HEK293T (cell line): ENCODE measurements around the gene RBM20.

ENCODE experiments used
- ARNT ChIP-seq: fragments of 450-650 bp; IDR thresholded peaks from 2 replicates; pipeline ENCODE4 v1.6.1; 2017; ENCODE audit warnings: mild to moderate bottlenecking
- BHLHE40 ChIP-seq: fragments of 450-650 bp; IDR thresholded peaks from 2 replicates; pipeline ENCODE4 v1.6.1; 2016; ENCODE audit warnings: mild to moderate bottlenecking, moderate library complexity, borderline replicate concordance
- CTBP1 ChIP-seq: fragments of 450-650 bp; IDR thresholded peaks from 2 replicates; pipeline ENCODE4 v1.6.1; 2016; ENCODE audit warnings: borderline replicate concordance
- ELF4 ChIP-seq: fragments of 450-650 bp; IDR thresholded peaks from 2 replicates; pipeline ENCODE4 v1.6.1; 2017; ENCODE audit warnings: antibody characterized with exemption
- FOXA1 ChIP-seq: fragments of 450-650 bp; IDR thresholded peaks from 2 replicates; pipeline ENCODE4 v1.6.1; 2016; ENCODE audit warnings: mild to moderate bottlenecking
- FOXK2 ChIP-seq: fragments of 450-650 bp; IDR thresholded peaks from 2 replicates; pipeline ENCODE4 v1.6.1; 2016; ENCODE audit warnings: mild to moderate bottlenecking
- FOXM1 ChIP-seq: fragments of 450-650 bp; IDR thresholded peaks from 2 replicates; pipeline ENCODE4 v1.6.1; 2017; ENCODE audit warnings: mild to moderate bottlenecking, borderline replicate concordance
- L3MBTL2 ChIP-seq: fragments of 450-650 bp; conservative IDR thresholded peaks from 2 replicates; pipeline ENCODE4 v1.6.1; 2016; ENCODE audit warnings: mild to moderate bottlenecking
- NFRKB ChIP-seq: fragments of 450-650 bp; IDR thresholded peaks from 2 replicates; pipeline ENCODE4 v1.6.1; 2016; ENCODE audit warnings: mild to moderate bottlenecking, moderate library complexity
- SP1 ChIP-seq: fragments of 450-650 bp; IDR thresholded peaks from 2 replicates; pipeline ENCODE4 v1.6.1; 2017

- TF ChIP-seq ELF4 (no peak), CTBP1 (no peak), SP1 (no peak), ARNT (no peak), FOXM1 (no peak), L3MBTL2 (no peak), NFRKB (no peak), BHLHE40 (no peak), FOXA1 (no peak), FOXK2 (no peak)
These were observed 11.4 kb upstream of the RBM20 start for GRCh38 chr10:110632591-110633215.
